GM18505 (cell line): Measurements from ENCODE around the gene KIAA1958.
"Not testable (repeated sequence)": the region's sequence is repeated elsewhere in the genome, so short reads cannot be mapped to it uniquely, and the experiment has no call there.

ENCODE experiments used
- ATAC-seq: cut with Tn5 transposase; IDR thresholded peaks from one replicate; pipeline ENCODE4 v1.9.1; 2021; ENCODE audit not compliant: unreplicated experiment
- POLR2A ChIP-seq: IDR thresholded peaks from 4 replicates; pipeline ENCODE4 v1.6.1; 2011; ENCODE audit warnings: borderline replicate concordance; ENCODE audit not compliant: insufficient read depth, insufficient read length; ENCODE audit errors: extremely low read depth

The KIAA1958 gene

DNA sequence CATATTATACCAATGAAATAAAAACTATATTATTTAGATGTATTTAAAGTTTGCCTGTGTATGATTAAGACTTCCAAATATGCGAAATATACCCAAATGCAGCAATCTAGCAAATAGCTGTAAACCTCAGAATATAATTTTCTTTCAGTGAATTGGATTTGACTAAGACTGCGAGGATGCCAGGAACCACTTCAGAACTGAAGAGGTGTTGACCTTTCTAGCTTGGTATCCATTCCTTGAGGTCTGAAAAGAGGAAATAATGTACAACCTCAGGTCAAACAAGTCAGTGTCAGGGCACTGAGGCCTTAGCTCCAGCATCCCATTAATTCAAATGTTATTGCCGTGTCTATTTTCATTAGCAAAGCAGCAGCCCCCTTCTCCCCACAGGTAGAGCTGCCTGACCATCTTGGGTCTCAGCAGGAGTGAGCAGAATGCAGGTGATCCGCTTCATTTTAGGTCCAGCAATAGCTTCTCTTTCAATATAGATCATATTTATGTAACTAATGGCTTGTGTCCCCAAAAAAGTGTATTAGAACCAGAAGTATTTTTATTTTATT is 100.0 kb downstream of the KIAA1958 start:
- ATAC-seq: no peak

DNA sequence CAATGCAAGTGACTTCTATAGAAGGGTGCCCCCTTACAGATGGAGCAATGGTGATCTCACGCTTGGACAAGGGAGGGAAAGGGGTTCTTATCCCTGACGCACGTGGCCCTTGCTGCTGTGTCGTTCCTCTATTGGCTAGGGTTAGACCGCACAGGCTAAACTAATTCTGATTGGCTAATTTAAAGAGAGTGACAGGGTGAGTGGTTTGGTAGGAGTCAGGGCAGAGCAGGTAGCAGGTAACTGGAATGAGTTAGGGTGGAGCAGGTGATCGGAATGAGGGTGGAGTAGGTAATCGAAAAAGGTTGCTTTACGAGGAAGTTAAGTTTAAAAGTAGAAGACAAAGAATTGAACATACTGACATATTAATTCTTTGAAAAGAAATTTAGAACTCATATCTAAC is 105.2 kb downstream of the KIAA1958 start:
- not testable (repeated sequence) for ATAC-seq

More for the DNA sequence above, 100.0 kb downstream of the KIAA1958 start:
- no peak for TF ChIP-seq POLR2A

GRCh38 chr9:112599732-112600131 is 113.1 kb downstream of the KIAA1958 start:
- TF ChIP-seq POLR2A: no peak

DNA sequence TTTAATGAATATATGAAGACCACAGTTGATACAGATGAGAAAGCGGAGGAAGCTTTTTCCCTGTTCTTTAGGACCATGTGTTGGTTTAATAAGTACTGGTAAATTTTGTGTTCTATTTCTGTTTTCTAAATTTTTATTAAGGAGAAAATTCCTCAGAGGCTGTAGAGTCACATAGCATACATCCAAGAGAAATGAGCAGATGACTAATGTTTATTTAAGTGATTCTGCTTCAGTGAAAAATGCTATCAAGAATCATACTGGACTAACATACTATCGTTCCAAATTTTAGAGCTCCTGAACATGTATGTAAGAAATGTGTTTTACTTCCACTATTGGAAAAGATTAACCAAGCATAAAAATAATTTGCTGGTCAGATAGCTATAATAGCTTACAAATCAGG is 115.0 kb downstream of the KIAA1958 start:
- TF ChIP-seq POLR2A: no peak

More at GRCh38 chr9:112599732-112600131, 113.1 kb downstream of the KIAA1958 start:
- no peak for ATAC-seq

DNA sequence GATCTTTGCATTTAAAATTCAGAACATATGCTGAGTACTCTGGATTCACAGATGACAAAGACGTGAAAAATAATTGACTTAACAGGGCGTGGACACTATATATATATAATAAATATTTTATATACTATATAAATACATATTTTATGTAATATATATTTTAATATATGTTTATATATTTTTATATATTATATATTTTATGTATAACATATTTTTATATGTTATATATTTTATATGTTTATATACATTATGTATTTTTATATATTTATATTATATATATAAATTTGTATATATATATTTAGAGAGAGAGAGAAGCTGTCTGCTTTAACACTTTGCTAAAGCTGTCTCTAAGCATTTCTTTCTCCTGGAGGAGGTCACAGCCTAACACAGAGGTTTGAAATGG is 118.2 kb downstream of the KIAA1958 start:
- TF ChIP-seq POLR2A: no peak
- ATAC-seq: no peak

More for the DNA sequence above, 115.0 kb downstream of the KIAA1958 start:
- no peak for ATAC-seq

DNA sequence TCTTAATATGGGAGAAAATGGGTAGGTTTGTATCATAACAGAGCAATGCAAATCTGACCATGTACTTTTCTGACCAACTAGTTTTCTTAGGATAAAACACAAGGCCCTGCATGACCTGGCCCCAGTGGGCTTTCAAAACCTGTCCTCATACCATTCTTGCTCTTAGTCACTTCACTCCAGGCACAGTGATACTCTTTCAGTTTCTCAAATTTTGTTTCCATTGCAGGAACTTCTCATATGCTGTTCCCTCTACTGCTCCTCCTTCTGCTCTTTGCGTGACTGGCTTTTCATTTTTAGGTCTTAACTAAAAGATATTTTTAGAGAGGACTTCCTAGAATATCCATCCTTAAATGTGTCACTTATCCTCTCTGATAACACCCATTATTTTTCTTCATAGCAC is 118.9 kb downstream of the KIAA1958 start:
- TF ChIP-seq POLR2A: no peak
- ATAC-seq: peak; percentile 87

GRCh38 chr9:112605963-112606699 is 119.5 kb downstream of the KIAA1958 start:
- no peak for TF ChIP-seq POLR2A
- no peak for ATAC-seq

DNA sequence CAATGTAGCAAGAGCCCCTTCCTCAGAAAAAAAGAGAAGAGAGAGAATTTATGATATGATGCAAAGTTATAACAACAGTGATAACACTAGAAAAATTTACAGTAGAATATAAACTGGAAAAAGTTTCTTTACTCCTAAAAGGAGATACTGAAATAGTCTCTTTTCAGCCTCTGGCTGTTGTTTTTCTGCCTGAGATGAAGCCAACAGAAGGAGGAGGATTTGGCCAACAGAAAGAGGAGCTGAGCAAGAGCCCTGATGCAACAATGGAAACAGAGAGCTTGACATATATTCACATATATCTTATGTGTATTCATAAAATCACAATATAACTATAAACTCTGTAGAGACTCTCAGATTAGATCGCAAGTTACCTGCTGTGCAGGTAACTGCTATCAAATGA is 122.2 kb downstream of the KIAA1958 start:
- no peak for TF ChIP-seq POLR2A
- no peak for ATAC-seq

- TF ChIP-seq POLR2A: no peak
- no peak for ATAC-seq
Observed at GRCh38 chr9:112615584-112616266, 129.1 kb downstream of the KIAA1958 start.

DNA sequence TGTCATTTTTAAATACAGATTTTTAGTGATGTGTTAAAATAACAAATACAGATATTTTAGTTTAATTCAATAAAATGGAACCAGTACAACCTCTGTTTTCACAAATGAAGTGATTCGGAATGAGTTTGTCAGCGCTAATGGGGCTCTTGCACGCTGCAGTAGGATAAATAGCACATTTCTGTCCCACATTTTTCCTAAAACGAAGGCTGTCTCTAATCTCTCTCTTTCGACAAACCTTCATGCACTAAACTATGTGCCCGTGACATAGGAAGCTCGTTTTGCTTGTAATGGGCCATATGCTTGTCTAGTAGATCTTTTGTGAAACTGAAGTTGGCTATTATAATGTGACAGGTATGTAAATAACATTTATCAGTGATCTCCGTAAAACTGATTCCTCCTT is 130.7 kb downstream of the KIAA1958 start:
- no peak for ATAC-seq
- no peak for TF ChIP-seq POLR2A

- no peak for ATAC-seq
- TF ChIP-seq POLR2A: no peak
Observed at GRCh38 chr9:112618385-112619009, 131.9 kb downstream of the KIAA1958 start.

GRCh38 chr9:112620388-112620787 is 133.8 kb downstream of the KIAA1958 start:
- no peak for TF ChIP-seq POLR2A
- no peak for ATAC-seq

GRCh38 chr9:112621018-112621655 is 134.5 kb downstream of the KIAA1958 start:
- no peak for ATAC-seq

More at GRCh38 chr9:112621018-112621655, 134.5 kb downstream of the KIAA1958 start:
- TF ChIP-seq POLR2A: no peak
